ENCODE measurements around the gene FRMD4A.

The FRMD4A gene

GRCh38 chr10:14340051-14340744 is 9.5 kb upstream of the FRMD4A start:
- Histone ChIP-seq H3K27me3 (ENCODE audit: low read length) (no peaks in the 10 kb centered on the region), H3K27ac (ENCODE audit: low read depth, low read length) (no peak overlapping the region), H3K9me3 (ENCODE audit: insufficient read depth, low read length) (no peaks in the 10 kb centered on the region), H3K36me3 (ENCODE audit: low read length) (no peaks in the 10 kb centered on the region), H3K79me2 (ENCODE audit: insufficient read depth, low read length) (no peaks in the 10 kb centered on the region), H3K4me3 (ENCODE audit: insufficient read depth, low read length, poor library complexity, severe bottlenecking) (no peak overlapping the region), H3K9me2 (replicated peaks; ENCODE audit: insufficient read depth, low read length) (no peaks in the 10 kb centered on the region), H3K9ac (ENCODE audit: low read length) (no peak overlapping the region), H3F3A (ENCODE audit: insufficient read depth) (no peaks in the 10 kb centered on the region), H2AFZ (ENCODE audit: low read depth, low read length, severe bottlenecking) (no peak overlapping the region), H4K20me1 (ENCODE audit: low read depth, low read length) (no peaks in the 10 kb centered on the region), H3K4me2 (ENCODE audit: low read depth, low read length, poor library complexity, severe bottlenecking) (no peak overlapping the region)
- TF ChIP-seq EZH2phosphoT487 (conservative IDR thresholded peaks at IDR 0.05; ENCODE audit: low read length), result no peak
- TF ChIP-seq CTCF (IDR thresholded peaks at IDR 0.05; ENCODE audit: insufficient read depth, low read length, poor library complexity, severe bottlenecking), result no peak

- H3K9me2 ChIP-seq (replicated peaks; ENCODE audit: insufficient read depth, low read length), result no peaks in the 10 kb centered on the region
- no peak overlapping the region for H3K9ac ChIP-seq (ENCODE audit: low read length)
- H3K36me3 ChIP-seq (ENCODE audit: low read length), result no peaks in the 10 kb centered on the region
- no peaks in the 10 kb centered on the region for H3K27me3 ChIP-seq (ENCODE audit: low read length)
- TF ChIP-seq EZH2phosphoT487 (conservative IDR thresholded peaks at IDR 0.05; ENCODE audit: low read length), result no peak
- no peak for TF ChIP-seq CTCF (IDR thresholded peaks at IDR 0.05; ENCODE audit: insufficient read depth, low read length, poor library complexity, severe bottlenecking)
- H3K79me2 ChIP-seq (ENCODE audit: insufficient read depth, low read length), result no peaks in the 10 kb centered on the region
- H3K27ac ChIP-seq (ENCODE audit: low read depth, low read length), result no peak overlapping the region
- no peaks in the 10 kb centered on the region for H3F3A ChIP-seq (ENCODE audit: insufficient read depth)
- no peaks in the 10 kb centered on the region for H4K20me1 ChIP-seq (ENCODE audit: low read depth, low read length)
- H3K9me3 ChIP-seq (ENCODE audit: insufficient read depth, low read length), result no peaks in the 10 kb centered on the region
- no peak overlapping the region for H3K4me3 ChIP-seq (ENCODE audit: insufficient read depth, low read length, poor library complexity, severe bottlenecking)
- no peak overlapping the region for H2AFZ ChIP-seq (ENCODE audit: low read depth, low read length, severe bottlenecking)
- no peak overlapping the region for H3K4me2 ChIP-seq (ENCODE audit: low read depth, low read length, poor library complexity, severe bottlenecking)
Observed at GRCh38 chr10:14336736-14337135, 6.0 kb upstream of the FRMD4A start.

- Histone ChIP-seq H3K9me3 (ENCODE audit: insufficient read depth, low read length) (no peaks in the 10 kb centered on the region), H3K36me3 (ENCODE audit: low read length) (no peaks in the 10 kb centered on the region), H3K9me2 (replicated peaks; ENCODE audit: insufficient read depth, low read length) (no peaks in the 10 kb centered on the region), H3K27me3 (ENCODE audit: low read length) (no peaks in the 10 kb centered on the region), H3K9ac (ENCODE audit: low read length) (no peak overlapping the region), H3K79me2 (ENCODE audit: insufficient read depth, low read length) (no peaks in the 10 kb centered on the region), H2AFZ (ENCODE audit: low read depth, low read length, severe bottlenecking) (no peak overlapping the region), H3F3A (ENCODE audit: insufficient read depth) (no peaks in the 10 kb centered on the region), H3K4me2 (ENCODE audit: low read depth, low read length, poor library complexity, severe bottlenecking) (no peak overlapping the region), H4K20me1 (ENCODE audit: low read depth, low read length) (no peaks in the 10 kb centered on the region), H3K27ac (ENCODE audit: low read depth, low read length) (no peak overlapping the region), H3K4me3 (ENCODE audit: insufficient read depth, low read length, poor library complexity, severe bottlenecking) (no peak overlapping the region)
- TF ChIP-seq CTCF (IDR thresholded peaks at IDR 0.05; ENCODE audit: insufficient read depth, low read length, poor library complexity, severe bottlenecking) (no peak), EZH2phosphoT487 (conservative IDR thresholded peaks at IDR 0.05; ENCODE audit: low read length) (no peak)
Observed at GRCh38 chr10:14334771-14335170, 4.0 kb upstream of the FRMD4A start.

Data from SU-DHL-6 (cell line).